HepG2 (cell line): ENCODE results near the gene HSPB6.

Experiments
- CHD2 ChIP-seq: IDR thresholded peaks from 2 replicates; pipeline ENCODE4 v1.6.1; 2011; ENCODE audit warnings: low read depth, low read length, improper control_type of control experiment
- CTCF ChIP-seq: sonication (generic); formaldehyde crosslinking; IDR thresholded peaks from 2 replicates; pipeline ENCODE4 v1.5.0; 2020; ENCODE audit warnings: mild to moderate bottlenecking, missing genetic modification reagents, moderate library complexity
- DR1 ChIP-seq: sonication (generic); formaldehyde crosslinking; IDR thresholded peaks from 2 replicates; pipeline ENCODE4 v1.8.0; 2021; ENCODE audit warnings: mild to moderate bottlenecking, missing genetic modification reagents, inconsistent platforms
- EZH2 ChIP-seq: conservative IDR thresholded peaks from 2 replicates; pipeline ENCODE4 v1.6.1; 2012; ENCODE audit warnings: mild to moderate bottlenecking, low read depth, low read length, moderate library complexity
- HNF4A ChIP-seq: sonication (generic); formaldehyde crosslinking; IDR thresholded peaks from 2 replicates; pipeline ENCODE4 v1.4.0; 2020; ENCODE audit warnings: missing genetic modification reagents
- MAX ChIP-seq: IDR thresholded peaks from 2 replicates; pipeline ENCODE4 v1.6.1; 2012; ENCODE audit warnings: inconsistent platforms
- TCF12 ChIP-seq, 2 experiments: fragments of 450-650 bp in 1 of 2; sonication (generic) in 1 of 2; formaldehyde crosslinking in 1 of 2; IDR thresholded peaks; 2 replicates each; pipeline versions ENCODE4 v1.6.1 to v1.8.0; 2017 to 2022; ENCODE audit warnings: antibody characterized with exemption in 1 of 2, mild to moderate bottlenecking in 1 of 2, missing genetic modification reagents in 1 of 2, moderate library complexity in 1 of 2
- ZNF788 ChIP-seq: sonication (generic); formaldehyde crosslinking; IDR thresholded peaks from 2 replicates; pipeline ENCODE4 v1.5.0; 2020; ENCODE audit warnings: mild to moderate bottlenecking, missing genetic modification reagents, borderline replicate concordance
- ZNF800 ChIP-seq: sonication (generic); formaldehyde crosslinking; IDR thresholded peaks from 2 replicates; pipeline ENCODE4 v1.4.0; 2020; ENCODE audit warnings: missing genetic modification reagents

DNA sequence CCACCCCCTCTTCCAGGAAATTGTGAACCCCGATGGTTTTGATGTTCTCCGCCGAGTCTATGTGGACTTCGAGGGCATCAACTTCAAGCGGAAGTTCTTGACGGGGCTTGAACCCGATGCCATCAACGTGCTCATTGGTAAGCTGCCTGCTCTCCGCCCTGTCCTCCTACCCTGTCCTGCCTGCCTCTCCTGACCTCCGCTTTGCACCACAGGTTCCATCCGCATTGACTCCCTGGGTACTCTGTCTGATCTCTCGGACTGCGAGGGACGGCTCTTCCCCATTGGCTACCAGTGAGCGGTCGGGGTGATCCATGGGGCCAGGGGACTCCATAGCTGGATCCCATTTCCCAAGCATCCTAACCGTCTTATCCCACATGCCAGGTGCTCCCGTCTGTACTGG is 26.5 kb downstream of the HSPB6 start:
- TF ChIP-seq MAX, result no peak
- TF ChIP-seq EZH2, result no peak
- TF ChIP-seq CTCF (CRISPR knock-in tag), result no peak
- no peak for TF ChIP-seq CHD2
- TF ChIP-seq TCF12 (IDR thresholded peaks at IDR 0.05), result no peak
- TF ChIP-seq TCF12 (CRISPR knock-in tag; IDR thresholded peaks at IDR 0.05), result no peak
- TF ChIP-seq HNF4A (CRISPR knock-in tag), result no peak
- TF ChIP-seq ZNF788 (CRISPR knock-in tag), result no peak
- TF ChIP-seq ZNF800, result no peak
- no peak for TF ChIP-seq DR1 (CRISPR knock-in tag)
